Karpas-422 (cell line): ENCODE data around the gene FBXL15. TPM values are rescaled to one million over a fixed set of nuclear protein-coding genes. Genes with fewer than 3 reads are reported as not detected.

Source experiments
- DNase-seq: peaks from one replicate; pipeline ENCODE4 v3.0.0-alpha.2; 2015
- H2AFZ ChIP-seq: fragments of 200-600 bp; sonication (generic); 2 replicates; pipeline ENCODE4 v1.6.1; 2014; ENCODE audit warnings: antibody characterized with exemption, low read length, mixed read lengths
- H3K27ac ChIP-seq: fragments of 200-600 bp; sonication (generic); 2 replicates; pipeline ENCODE4 v1.5.1; 2014; ENCODE audit warnings: mild to moderate bottlenecking, low read length, moderate library complexity
- H3K27me3 ChIP-seq: fragments of 200-600 bp; sonication (generic); 2 replicates; pipeline ENCODE4 v1.6.1; 2014; ENCODE audit warnings: low read length, mixed read lengths
- H3K36me3 ChIP-seq: fragments of 200-600 bp; sonication (generic); 2 replicates; pipeline ENCODE4 v1.6.1; 2014; ENCODE audit warnings: low read length, mixed read lengths; ENCODE audit not compliant: insufficient read depth
- H3K4me1 ChIP-seq: fragments of 200-600 bp; sonication (generic); 2 replicates; pipeline ENCODE4 v1.6.1; 2014; ENCODE audit warnings: mild to moderate bottlenecking, low read length, mixed read lengths
- H3K4me2 ChIP-seq: fragments of 200-600 bp; sonication (generic); 2 replicates; pipeline ENCODE4 v1.6.1; 2014; ENCODE audit warnings: low read length, low read depth, mild to moderate bottlenecking; ENCODE audit not compliant: poor library complexity, severe bottlenecking
- H3K4me3 ChIP-seq: fragments of 200-600 bp; sonication (generic); 2 replicates; pipeline ENCODE4 v1.5.1; 2014; ENCODE audit warnings: mild to moderate bottlenecking, antibody characterized with exemption, low read length, mixed read lengths
- H3K79me2 ChIP-seq: fragments of 200-600 bp; sonication (generic); 2 replicates; pipeline ENCODE4 v1.6.1; 2014; ENCODE audit warnings: mild to moderate bottlenecking, low read length, mixed read lengths
- H3K9ac ChIP-seq: fragments of 200-600 bp; sonication (generic); 2 replicates; pipeline ENCODE4 v1.6.0; 2014; ENCODE audit warnings: low read length
- H3K9me2 ChIP-seq: fragments of 200-600 bp; sonication (generic), shearing (Covaris generic); replicated peaks from 2 replicates; pipeline ENCODE4 v1.6.0; 2014; ENCODE audit warnings: mild to moderate bottlenecking, low read length, moderate library complexity; ENCODE audit not compliant: insufficient read depth
- H3K9me3 ChIP-seq: fragments of 300-700, 200-600 bp; sonication (generic); 2 replicates; pipeline ENCODE4 v1.6.1; 2014; ENCODE audit warnings: low read length, mixed read lengths
- H4K20me1 ChIP-seq: fragments of 200-600 bp; sonication (generic); 2 replicates; pipeline ENCODE4 v1.6.1; 2014; ENCODE audit warnings: mild to moderate bottlenecking, antibody characterized with exemption, low read length, low read depth; ENCODE audit not compliant: insufficient read depth
- total RNA-seq: library from RNA; depleted of rRNA; stranded (reverse); fragments of >200 nt; shearing (Covaris generic); gene quantifications from 2 replicates; pipeline ENCODE4 v1.2.3, GENCODE V29; 2014; ENCODE audit warnings: low replicate concordance

FBXL15 gene
- total RNA-seq, 1 experiment from 2014 or later = 2.4 TPM

GRCh38 chr10:102395400-102396316 lies 25.0 kb upstream of the FBXL15 start, which contains the start of gene NFKB2:
TSS of gene NFKB2 (plus strand) at chr10:102395705. CDS start at chr10:102395960, 255 bp downstream.
- H4K20me1 ChIP-seq = no peaks in the 10 kb centered on the region
- peak within 1 kb of the TSS; percentile 75 for H3K4me2 ChIP-seq
- H3K9ac ChIP-seq = peak within 1 kb of the TSS; percentile 68
- no peaks in the 10 kb centered on the region for H3K79me2 ChIP-seq
- peaks cover 27% of the 10 kb centered on the region for H3K4me1 ChIP-seq
- H3K9me3 ChIP-seq = no peaks in the 10 kb centered on the region
- H3K9me2 ChIP-seq = no peaks in the 10 kb centered on the region
- H2AFZ ChIP-seq = peak within 1 kb of the TSS; percentile 71
- H3K36me3 ChIP-seq = no peaks in the 10 kb centered on the region
- no peaks in the 10 kb centered on the region for H3K27me3 ChIP-seq
- peak within 1 kb of the TSS; percentile 70 for H3K4me3 ChIP-seq
- DNase-seq = peak; percentile 83
- no peak within 1 kb of the TSS for H3K27ac ChIP-seq

- Histone ChIP-seq H3K27ac (no peak overlapping the region), H3K36me3 (no peaks in the 10 kb centered on the region), H3K4me2 (peak overlapping the region; percentile 75), H2AFZ (no peak overlapping the region), H3K9ac (peak overlapping the region; percentile 68), H3K27me3 (no peaks in the 10 kb centered on the region), H3K4me1 (peaks cover 27% of the 10 kb centered on the region), H3K9me3 (no peaks in the 10 kb centered on the region), H3K9me2 (no peaks in the 10 kb centered on the region), H3K4me3 (peak overlapping the region; percentile 70; the same call in 1 of the 2 replicates), H3K79me2 (no peaks in the 10 kb centered on the region), H4K20me1 (no peaks in the 10 kb centered on the region)
- no peak for DNase-seq
Observed at GRCh38 chr10:102396317-102396650, 24.4 kb upstream of the FBXL15 start.

- no peak overlapping the region for H3K4me2 ChIP-seq
- no peaks in the 10 kb centered on the region for H3K79me2 ChIP-seq
- no peaks in the 10 kb centered on the region for H3K9me3 ChIP-seq
- no peak overlapping the region for H3K9ac ChIP-seq
- H3K4me1 ChIP-seq = peaks cover 27% of the 10 kb centered on the region
- no peaks in the 10 kb centered on the region for H4K20me1 ChIP-seq
- H3K27ac ChIP-seq = no peak overlapping the region
- H2AFZ ChIP-seq = no peak overlapping the region
- no peaks in the 10 kb centered on the region for H3K36me3 ChIP-seq
- no peaks in the 10 kb centered on the region for H3K9me2 ChIP-seq
- DNase-seq = no peak
- H3K4me3 ChIP-seq = peak overlapping the region; percentile 70; the same call in 1 of the 2 replicates
- no peaks in the 10 kb centered on the region for H3K27me3 ChIP-seq
Observed at GRCh38 chr10:102396730-102397151, 23.9 kb upstream of the FBXL15 start.

- H2AFZ ChIP-seq = no peak overlapping the region
- H3K4me1 ChIP-seq = peaks cover 27% of the 10 kb centered on the region
- H4K20me1 ChIP-seq = no peaks in the 10 kb centered on the region
- no peak overlapping the region for H3K27ac ChIP-seq
- H3K9me3 ChIP-seq = no peaks in the 10 kb centered on the region
- H3K4me2 ChIP-seq = no peak overlapping the region
- H3K4me3 ChIP-seq = no peak overlapping the region
- no peak for DNase-seq
- H3K36me3 ChIP-seq = no peaks in the 10 kb centered on the region
- no peaks in the 10 kb centered on the region for H3K9me2 ChIP-seq
- H3K79me2 ChIP-seq = no peaks in the 10 kb centered on the region
- H3K27me3 ChIP-seq = no peaks in the 10 kb centered on the region
- no peak overlapping the region for H3K9ac ChIP-seq
Observed at GRCh38 chr10:102397222-102398171, 23.1 kb upstream of the FBXL15 start.

GRCh38 chr10:102398172-102399020 lies 22.2 kb upstream of the FBXL15 start:
- Histone ChIP-seq H3K36me3 (no peaks in the 10 kb centered on the region), H4K20me1 (no peaks in the 10 kb centered on the region), H3K27me3 (no peaks in the 10 kb centered on the region), H3K9me3 (no peaks in the 10 kb centered on the region), H3K9ac (peak overlapping the region; percentile 61; the same call in 1 of the 2 replicates), H3K79me2 (no peaks in the 10 kb centered on the region), H3K4me3 (peak overlapping the region; percentile 69; the same call in 1 of the 2 replicates), H3K4me1 (peaks cover 27% of the 10 kb centered on the region), H3K9me2 (no peaks in the 10 kb centered on the region), H3K27ac (no peak overlapping the region), H3K4me2 (peak overlapping the region; percentile 64), H2AFZ (no peak overlapping the region)
- no peak for DNase-seq

GRCh38 chr10:102399217-102400021 lies 21.2 kb upstream of the FBXL15 start:
- Histone ChIP-seq H3K4me1 (peaks cover 23% of the 10 kb centered on the region), H3K27me3 (no peaks in the 10 kb centered on the region), H3K79me2 (no peaks in the 10 kb centered on the region), H3K9me3 (no peaks in the 10 kb centered on the region), H3K4me3 (peak overlapping the region; percentile 69), H2AFZ (no peak overlapping the region; the same call in 1 of the 2 replicates), H3K9me2 (no peaks in the 10 kb centered on the region), H3K9ac (peak overlapping the region; percentile 61), H3K36me3 (no peaks in the 10 kb centered on the region), H3K4me2 (peak overlapping the region; percentile 64), H3K27ac (no peak overlapping the region), H4K20me1 (no peaks in the 10 kb centered on the region)
- peak; percentile 90 for DNase-seq

- no peak for DNase-seq
- Histone ChIP-seq H3K9me2 (no peaks in the 10 kb centered on the region), H4K20me1 (no peaks in the 10 kb centered on the region), H3K27me3 (no peaks in the 10 kb centered on the region), H3K4me3 (peak overlapping the region; percentile 69; the same call in 1 of the 2 replicates), H3K4me2 (peak overlapping the region; percentile 64), H3K36me3 (no peaks in the 10 kb centered on the region), H3K79me2 (no peaks in the 10 kb centered on the region), H3K9ac (peak overlapping the region; percentile 61; the same call in 1 of the 2 replicates), H3K9me3 (no peaks in the 10 kb centered on the region), H3K4me1 (peaks cover 16% of the 10 kb centered on the region), H2AFZ (no peak overlapping the region), H3K27ac (no peak overlapping the region)
Observed at GRCh38 chr10:102400076-102400475, 20.6 kb upstream of the FBXL15 start.
